Natural killer cell (primary cell): ENCODE data around the gene HOXB1. TPM values are rescaled to one million over a fixed set of nuclear protein-coding genes. Genes with fewer than 3 reads are reported as not detected.
A peak's percentile ranks its signal among the peaks of the same experiment; 100 is the strongest.

Source experiments
- ATAC-seq, 3 donors: fragments of 150-1000 bp in 2 of 3; fragments of 200-7000 bp in 1 of 3; cut with Tn5 transposase; 1 replicate in 1 of 3; 2 replicates in 2 of 3; pipeline ENCODE4 v1.10.0; 2021; ENCODE audit warnings: mild to moderate bottlenecking in 2 of 3, moderate library complexity in 2 of 3
- DNase-seq, 2 donors: peaks; one replicate each; pipeline versions ENCODE4 v3.0.0 to v3.0.0-alpha.2; 2013 to 2021; ENCODE audit warnings: mixed read lengths in 1 of 2
- H3K27ac ChIP-seq: one replicate; pipeline ENCODE4 v1.5.1; 2013; ENCODE audit warnings: mild to moderate bottlenecking, low read length
- H3K27me3 ChIP-seq: one replicate; pipeline ENCODE4 v1.6.1; 2013; ENCODE audit warnings: low read length; ENCODE audit not compliant: control insufficient read depth, insufficient read depth
- H3K36me3 ChIP-seq: one replicate; pipeline ENCODE4 v1.6.1; 2013; ENCODE audit warnings: low read length; ENCODE audit not compliant: control insufficient read depth, insufficient read depth
- H3K4me1 ChIP-seq: one replicate; pipeline ENCODE4 v1.6.1; 2013; ENCODE audit warnings: low read length; ENCODE audit not compliant: control insufficient read depth, insufficient read depth
- H3K4me3 ChIP-seq: one replicate; pipeline ENCODE4 v1.5.1; 2013; ENCODE audit warnings: low read length
- H3K9me3 ChIP-seq: one replicate; pipeline ENCODE4 v1.6.1; 2013; ENCODE audit warnings: low read length; ENCODE audit not compliant: control insufficient read depth, insufficient read depth
- H3K27ac Mint-ChIP-seq, 2 donors: one replicate each; pipeline ENCODE4 v1.8.0; 2022; ENCODE audit warnings: mild to moderate bottlenecking in 2 of 2, mixed read lengths in 2 of 2, moderate library complexity in 1 of 2
- H3K27me3 Mint-ChIP-seq, 2 donors: one replicate each; pipeline ENCODE4 v1.8.0; 2022; ENCODE audit warnings: low read depth in 2 of 2, mixed read lengths in 2 of 2
- H3K36me3 Mint-ChIP-seq: one replicate; pipeline ENCODE4 v1.8.0; 2022; ENCODE audit warnings: mixed read lengths
- H3K4me1 Mint-ChIP-seq, 2 donors: one replicate each; pipeline ENCODE4 v1.8.0; 2022; ENCODE audit warnings: mixed read lengths in 2 of 2
- H3K4me3 Mint-ChIP-seq: one replicate; pipeline ENCODE4 v1.8.0; 2022; ENCODE audit warnings: mild to moderate bottlenecking, moderate library complexity, mixed read lengths
- H3K9me3 Mint-ChIP-seq, 2 donors: one replicate each; pipeline ENCODE4 v1.8.0; 2022; ENCODE audit warnings: mixed read lengths in 2 of 2
- WGBS: methylation state at CpG from one replicate; pipeline ENCODE4 v1.1.7; 2013; ENCODE audit warnings: missing lambda C conversion rate; ENCODE audit not compliant: insufficient coverage; 5-methylcytosine and 5-hydroxymethylcytosine counted together
- intact Hi-C: fragments of 100-400 bp; cut with micrococcal nuclease; formaldehyde crosslinking; loops from one replicate; pipeline ENCODE4 v1.14.2; 2022
- total RNA-seq, 4 donors: library from RNA; stranded (reverse); fragments of 120-200 nt in 1 of 4; gene quantifications; one replicate each; pipeline versions ENCODE4 v1.2.3 to v1.2.4, GENCODE V29; 2013 to 2022
- TF ChIP-seq, protein P1 (sequence below): fragments of 200-600 bp; IDR thresholded peaks from one replicate; pipeline ENCODE4 v1.8.0; 2022; ENCODE audit warnings: antibody characterized with exemption

The HOXB1 gene
- total RNA-seq, 3 donors from 2014 or later (not counting 1 experiment from before 2014, with no cell fraction given), result not detected

- 91% methylated on average over 10 of the region's 14 CpGs for WGBS
- no peak for ATAC-seq
- Histone ChIP-seq H3K36me3 (no peaks in the 10 kb centered on the region), H3K4me1 (peaks cover 7% of the 10 kb centered on the region), H3K9me3 (no peaks in the 10 kb centered on the region), H3K4me3 (no peak overlapping the region), H3K27ac (no peak overlapping the region), H3K27me3 (peaks cover 12% of the 10 kb centered on the region)
- intact Hi-C loops, result no loop called here
- H3K4me3 Mint-ChIP-seq, result peak overlapping the region; percentile 62
- no peak overlapping the region for H3K27ac Mint-ChIP-seq
- TF ChIP-seq, protein P1, sequence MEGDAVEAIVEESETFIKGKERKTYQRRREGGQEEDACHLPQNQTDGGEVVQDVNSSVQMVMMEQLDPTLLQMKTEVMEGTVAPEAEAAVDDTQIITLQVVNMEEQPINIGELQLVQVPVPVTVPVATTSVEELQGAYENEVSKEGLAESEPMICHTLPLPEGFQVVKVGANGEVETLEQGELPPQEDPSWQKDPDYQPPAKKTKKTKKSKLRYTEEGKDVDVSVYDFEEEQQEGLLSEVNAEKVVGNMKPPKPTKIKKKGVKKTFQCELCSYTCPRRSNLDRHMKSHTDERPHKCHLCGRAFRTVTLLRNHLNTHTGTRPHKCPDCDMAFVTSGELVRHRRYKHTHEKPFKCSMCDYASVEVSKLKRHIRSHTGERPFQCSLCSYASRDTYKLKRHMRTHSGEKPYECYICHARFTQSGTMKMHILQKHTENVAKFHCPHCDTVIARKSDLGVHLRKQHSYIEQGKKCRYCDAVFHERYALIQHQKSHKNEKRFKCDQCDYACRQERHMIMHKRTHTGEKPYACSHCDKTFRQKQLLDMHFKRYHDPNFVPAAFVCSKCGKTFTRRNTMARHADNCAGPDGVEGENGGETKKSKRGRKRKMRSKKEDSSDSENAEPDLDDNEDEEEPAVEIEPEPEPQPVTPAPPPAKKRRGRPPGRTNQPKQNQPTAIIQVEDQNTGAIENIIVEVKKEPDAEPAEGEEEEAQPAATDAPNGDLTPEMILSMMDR, result no peak
- H3K27me3 Mint-ChIP-seq, result peaks cover 33 to 43% of the 10 kb centered on the region in 2 donors
- no peak for DNase-seq
- no peaks in the 10 kb centered on the region for H3K9me3 Mint-ChIP-seq
- H3K4me1 Mint-ChIP-seq, result peaks cover 6 to 12% of the 10 kb centered on the region in 2 donors
- no peaks in the 10 kb centered on the region for H3K36me3 Mint-ChIP-seq
Observed at GRCh38 chr17:48527547-48527932, 3.3 kb downstream of the HOXB1 start.

DNA sequence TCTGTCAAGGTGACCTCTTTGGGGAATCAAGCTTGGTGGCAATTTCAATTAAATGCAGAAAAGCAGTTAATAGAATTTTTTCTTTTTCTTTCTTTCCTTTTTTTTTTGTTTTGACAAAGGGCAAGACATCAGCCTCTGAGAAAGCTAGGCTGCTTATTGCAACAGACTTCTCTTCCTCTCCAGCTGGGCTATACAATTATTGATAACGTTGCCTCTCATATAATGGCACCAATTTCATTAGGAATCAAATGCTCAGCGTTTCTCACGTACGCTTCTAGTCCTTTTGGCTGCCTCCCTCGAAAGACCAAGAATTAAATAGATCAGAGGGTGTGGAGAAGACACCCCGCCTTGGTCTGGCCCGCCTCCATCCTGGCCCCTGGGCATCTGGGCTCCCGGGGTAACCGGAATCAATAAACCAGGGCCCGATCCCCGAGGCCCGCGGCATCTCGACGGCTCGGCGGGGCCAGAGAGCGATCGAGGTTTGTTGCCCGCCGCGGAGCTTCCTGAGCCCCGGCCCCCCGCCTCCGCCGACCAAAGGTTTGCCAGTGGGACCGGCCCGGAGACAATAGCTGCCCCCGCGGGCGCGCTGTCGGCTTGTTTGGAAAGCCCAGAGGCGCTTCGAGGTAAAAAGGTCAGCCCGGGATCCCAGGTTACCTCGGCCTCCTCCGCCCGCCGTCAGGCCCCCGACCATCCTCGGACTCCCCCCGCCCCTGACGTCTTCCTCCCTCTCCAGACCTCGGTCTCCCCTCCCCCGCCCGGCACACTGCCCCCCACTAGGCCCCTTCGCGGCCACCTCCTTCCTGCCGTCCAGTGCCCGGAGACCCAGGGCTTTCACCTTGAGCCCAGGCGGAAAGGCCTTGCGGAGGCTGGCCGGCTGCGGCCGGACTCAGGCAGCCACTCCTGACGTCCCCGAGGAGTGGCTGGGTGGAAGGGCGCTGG, 3.9 kb downstream of the HOXB1 start:
- intact Hi-C loops, result no loop called here
- 26% methylated on average over 58 of the region's 59 CpGs for WGBS
- peak; percentile 21 to 75 (median 59) for ATAC-seq
- TF ChIP-seq, protein P1, result no peak
- peaks cover 34 to 45% of the 10 kb centered on the region in 2 donors for H3K27me3 Mint-ChIP-seq
- peak overlapping the region; percentile 62 for H3K4me3 Mint-ChIP-seq
- Histone ChIP-seq H3K27ac (no peak overlapping the region), H3K9me3 (no peaks in the 10 kb centered on the region), H3K36me3 (no peaks in the 10 kb centered on the region), H3K4me3 (no peak overlapping the region), H3K4me1 (peaks cover 7% of the 10 kb centered on the region), H3K27me3 (peaks cover 12% of the 10 kb centered on the region)
- no peak overlapping the region for H3K27ac Mint-ChIP-seq
- peak in 1 of 2 donors; percentile 35 for DNase-seq
- H3K36me3 Mint-ChIP-seq, result no peaks in the 10 kb centered on the region
- H3K4me1 Mint-ChIP-seq, result peaks cover 6 to 12% of the 10 kb centered on the region in 2 donors
- no peaks in the 10 kb centered on the region for H3K9me3 Mint-ChIP-seq

GRCh38 chr17:48523010-48523409, 7.8 kb downstream of the HOXB1 start:
- Histone ChIP-seq H3K4me1 (peaks cover 7% of the 10 kb centered on the region), H3K4me3 (no peak overlapping the region), H3K27ac (no peak overlapping the region), H3K36me3 (no peaks in the 10 kb centered on the region), H3K27me3 (peaks cover 12% of the 10 kb centered on the region), H3K9me3 (no peaks in the 10 kb centered on the region)
- Mint-ChIP-seq H3K27me3 (peaks cover 41 to 49% of the 10 kb centered on the region in 2 donors), H3K27ac (no peak overlapping the region), H3K4me1 (peaks cover 6 to 12% of the 10 kb centered on the region in 2 donors), H3K36me3 (no peaks in the 10 kb centered on the region), H3K4me3 (no peak overlapping the region), H3K9me3 (no peaks in the 10 kb centered on the region)
- intact Hi-C loops, result no loop called here
- no peak for DNase-seq
- 85% methylated on average over 5 of the region's 6 CpGs for WGBS
- no peak for ATAC-seq
- TF ChIP-seq, protein P1, result no peak
